Measurements from ENCODE around the gene SELPLG. TPM values are rescaled to one million over a fixed set of nuclear protein-coding genes. Genes with fewer than 3 reads are reported as not detected.
A peak's percentile ranks its signal among the peaks of the same experiment; 100 is the strongest.
"Not testable (repeated sequence)": the region's sequence is repeated elsewhere in the genome, so short reads cannot be mapped to it uniquely, and the experiment has no call there.

SELPLG gene
- total RNA-seq, 4 donors from 2014 or later, result 2.5 to 10.1 (median 5.6) TPM

DNA sequence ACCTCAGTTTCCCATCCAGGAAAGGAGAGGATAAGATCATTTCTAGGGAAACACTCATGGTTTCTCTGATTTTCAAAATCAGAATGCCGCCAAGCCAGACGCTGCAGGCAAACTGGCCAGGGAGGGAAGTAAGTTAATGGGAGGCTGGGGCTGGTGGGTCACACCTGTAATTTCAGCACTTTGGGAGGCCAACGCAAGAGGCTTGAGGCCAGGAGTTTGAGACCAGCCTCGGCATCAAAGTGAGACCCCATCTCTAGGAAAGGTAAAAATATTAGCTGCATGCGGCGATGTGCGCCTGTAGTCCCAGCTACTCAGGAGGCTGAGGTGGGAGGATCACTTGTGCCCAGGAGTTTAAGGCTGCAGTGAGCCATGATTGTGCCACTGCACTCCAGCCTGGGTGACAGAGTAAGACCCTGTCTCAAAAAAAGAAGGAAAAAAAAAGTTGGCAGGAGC, 587 bp downstream of the SELPLG start:
- 69 to 79% methylated on average over 5 to 7 of the region's 7 CpGs for WGBS, 2 donors
- Histone ChIP-seq H3K27ac (peak overlapping the region; percentile 54 to 85 (median 70)), H3K36me3 (no peaks in the 10 kb centered on the region), H3K9me3 (no peaks in the 10 kb centered on the region), H3K4me1 (peaks cover 21 to 67% (median 51%) of the 10 kb centered on the region in 3 donors), H3K27me3 (peaks cover 0 to 18% (median 0%) of the 10 kb centered on the region in 4 donors), H3K4me3 (peak overlapping the region; percentile 12 to 56 (median 34))
- DNase-seq, result no peak
- intact Hi-C loops (cut with DNase I), result no loop called here
- no peak for TF ChIP-seq POLR2A (IDR thresholded peaks at IDR 0.05)
- TF ChIP-seq, protein P1, sequence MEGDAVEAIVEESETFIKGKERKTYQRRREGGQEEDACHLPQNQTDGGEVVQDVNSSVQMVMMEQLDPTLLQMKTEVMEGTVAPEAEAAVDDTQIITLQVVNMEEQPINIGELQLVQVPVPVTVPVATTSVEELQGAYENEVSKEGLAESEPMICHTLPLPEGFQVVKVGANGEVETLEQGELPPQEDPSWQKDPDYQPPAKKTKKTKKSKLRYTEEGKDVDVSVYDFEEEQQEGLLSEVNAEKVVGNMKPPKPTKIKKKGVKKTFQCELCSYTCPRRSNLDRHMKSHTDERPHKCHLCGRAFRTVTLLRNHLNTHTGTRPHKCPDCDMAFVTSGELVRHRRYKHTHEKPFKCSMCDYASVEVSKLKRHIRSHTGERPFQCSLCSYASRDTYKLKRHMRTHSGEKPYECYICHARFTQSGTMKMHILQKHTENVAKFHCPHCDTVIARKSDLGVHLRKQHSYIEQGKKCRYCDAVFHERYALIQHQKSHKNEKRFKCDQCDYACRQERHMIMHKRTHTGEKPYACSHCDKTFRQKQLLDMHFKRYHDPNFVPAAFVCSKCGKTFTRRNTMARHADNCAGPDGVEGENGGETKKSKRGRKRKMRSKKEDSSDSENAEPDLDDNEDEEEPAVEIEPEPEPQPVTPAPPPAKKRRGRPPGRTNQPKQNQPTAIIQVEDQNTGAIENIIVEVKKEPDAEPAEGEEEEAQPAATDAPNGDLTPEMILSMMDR (IDR thresholded peaks at IDR 0.05), result no peak

DNA sequence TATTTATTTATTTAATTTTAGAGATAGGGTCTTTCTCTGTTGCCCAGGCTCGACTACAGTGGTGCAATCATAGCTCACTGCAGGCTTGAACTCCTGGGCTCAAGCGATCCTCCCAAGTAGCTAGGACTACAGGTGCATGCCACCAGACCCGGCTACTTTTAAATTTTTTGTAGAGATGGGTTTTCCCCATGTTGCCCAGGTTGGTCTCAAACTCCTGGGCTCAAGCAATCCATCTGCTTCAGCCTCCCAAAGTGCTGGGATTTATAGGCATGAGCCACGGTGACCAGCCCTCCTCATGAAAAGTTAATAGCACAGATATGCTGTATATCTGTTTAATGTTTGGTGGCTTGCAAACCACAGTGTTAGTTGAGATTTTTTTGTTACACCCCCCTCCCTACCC, 2.4 kb downstream of the SELPLG start:
- DNase-seq; H3K9me3 ChIP-seq; intact Hi-C loops (cut with DNase I); H3K36me3 ChIP-seq: not testable (repeated sequence)
- Histone ChIP-seq H3K27ac (peak overlapping the region in 2 of 4 donors; percentile 75 to 79), H3K4me1 (peaks cover 19 to 61% (median 48%) of the 10 kb centered on the region in 3 donors), H3K4me3 (peak overlapping the region in 2 of 4 donors; percentile 39 to 56), H3K27me3 (peaks cover 0 to 18% (median 0%) of the 10 kb centered on the region in 4 donors)
- WGBS, 2 donors, result 92 to 95% methylated on average over 4 of the region's 4 CpGs

DNA sequence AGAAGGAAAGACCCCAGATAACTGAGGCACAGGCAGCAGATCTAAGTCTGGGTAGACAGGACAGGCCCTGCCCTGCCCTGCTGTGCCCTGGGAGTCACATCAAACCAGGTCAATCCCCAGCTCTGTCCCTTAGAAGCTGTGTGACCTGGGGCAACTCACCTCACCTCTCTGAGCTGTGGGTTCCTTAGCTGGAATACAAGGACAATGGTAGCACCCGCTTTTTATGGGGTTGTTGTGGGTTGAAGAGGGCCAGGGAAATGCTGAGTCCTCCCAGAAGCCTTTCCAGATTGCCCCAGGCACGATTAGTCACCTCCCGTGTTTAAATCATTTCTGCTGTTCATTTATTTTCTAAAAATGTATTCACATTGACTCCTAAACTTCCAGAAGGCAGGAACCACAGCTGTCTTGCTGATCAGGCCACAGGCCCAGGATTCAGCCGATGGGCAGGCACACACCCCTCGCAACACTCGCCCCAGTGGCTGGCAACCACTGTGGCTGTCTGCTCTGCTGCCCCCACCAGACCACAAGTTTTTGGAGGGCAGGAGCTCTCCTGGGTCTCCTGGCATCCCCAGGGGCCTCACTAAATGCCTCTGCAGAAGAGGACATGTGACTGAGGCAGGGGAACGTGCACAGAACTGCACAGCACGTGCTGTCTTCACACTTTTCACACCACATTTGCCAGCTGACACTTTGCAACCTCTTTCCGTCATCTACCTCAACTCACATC, 3.0 kb downstream of the SELPLG start:
- Histone ChIP-seq H3K27ac (peak overlapping the region in 3 of 4 donors; percentile 58 to 84 (median 71)), H3K9me3 (no peaks in the 10 kb centered on the region), H3K4me1 (peaks cover 19 to 54% (median 43%) of the 10 kb centered on the region in 3 donors), H3K36me3 (no peaks in the 10 kb centered on the region), H3K27me3 (peaks cover 0 to 18% (median 0%) of the 10 kb centered on the region in 4 donors), H3K4me3 (peak overlapping the region in 1 of 4 donors; percentile 24)
- 38 to 45% methylated on average over 8 to 9 of the region's 9 CpGs for WGBS, 2 donors
- intact Hi-C loops (cut with DNase I), result no loop called here
- TF ChIP-seq POLR2A (IDR thresholded peaks at IDR 0.05), result no peak
- TF ChIP-seq, protein P1 (IDR thresholded peaks at IDR 0.05), result no peak
- DNase-seq, result no peak

DNA sequence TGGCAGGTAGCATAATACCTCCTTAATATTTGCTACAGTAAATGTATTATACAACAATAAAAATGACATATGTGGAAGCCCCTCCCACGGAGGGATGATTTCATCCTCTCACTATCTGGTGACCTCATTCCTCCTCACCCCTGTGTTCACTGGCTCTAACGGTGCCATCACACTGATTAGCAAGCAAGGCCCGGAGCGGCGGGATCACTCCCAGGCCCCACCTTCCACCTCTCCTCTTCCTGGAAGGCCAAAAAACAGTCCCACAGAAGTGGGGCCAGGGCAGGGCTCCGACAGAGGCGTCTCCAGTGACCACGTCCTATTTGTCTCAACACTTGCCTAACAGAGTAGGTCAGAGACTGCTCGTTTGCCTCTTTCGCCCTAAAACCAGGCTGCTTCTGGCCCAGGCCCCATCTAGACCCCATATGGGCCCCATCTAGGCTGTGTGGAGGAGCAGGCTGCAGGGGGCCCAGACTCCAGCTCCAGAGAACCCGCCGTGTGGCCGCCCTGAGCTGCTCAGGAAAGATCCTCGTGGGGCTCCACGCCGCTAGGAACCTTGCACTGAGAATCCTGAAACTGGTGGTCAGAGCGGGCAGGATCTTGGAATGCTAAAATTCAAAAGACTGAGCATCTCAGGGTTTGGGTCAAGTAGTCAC, 3.7 kb downstream of the SELPLG start:
- peaks cover 19 to 48% (median 36%) of the 10 kb centered on the region in 3 donors for H3K4me1 ChIP-seq
- H3K36me3 ChIP-seq, result no peaks in the 10 kb centered on the region
- H3K27ac ChIP-seq, result peak overlapping the region; percentile 58 to 84 (median 66)
- H3K27me3 ChIP-seq, result peaks cover 0 to 14% (median 0%) of the 10 kb centered on the region in 4 donors
- peak overlapping the region in 1 of 4 donors; percentile 24 for H3K4me3 ChIP-seq
- H3K9me3 ChIP-seq, result no peaks in the 10 kb centered on the region
- DNase-seq, result no peak
- WGBS, 2 donors, result 15 to 22% methylated on average over 8 to 9 of the region's 17 CpGs
- intact Hi-C loops (cut with DNase I), result no loop called here
- TF ChIP-seq, protein P1 (IDR thresholded peaks at IDR 0.05), result no peak
- peak in 1 of 4 donors; percentile 21 for TF ChIP-seq POLR2A (IDR thresholded peaks at IDR 0.05)

DNA sequence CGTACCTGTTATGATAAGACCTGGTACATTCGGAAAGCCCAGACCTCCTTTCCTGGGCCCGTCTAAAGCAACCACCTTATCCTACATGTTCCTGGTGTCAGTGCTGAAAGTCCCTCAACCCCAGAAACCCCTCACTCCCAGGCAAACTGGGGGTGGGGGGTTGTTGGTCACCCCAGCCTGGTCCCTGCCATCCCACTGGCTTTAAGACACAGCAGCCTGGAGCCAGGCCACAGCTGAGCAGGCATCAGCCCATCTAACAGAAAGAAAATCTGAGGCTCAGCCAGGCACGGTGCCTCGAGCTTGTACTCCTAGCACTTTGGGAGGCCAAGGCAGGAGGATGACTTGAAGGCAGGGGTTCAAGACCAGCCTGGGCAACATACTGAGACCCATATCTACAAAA, 4.5 kb downstream of the SELPLG start:
- peak overlapping the region; percentile 58 to 84 (median 66) for H3K27ac ChIP-seq

More for the DNA sequence above, 4.5 kb downstream of the SELPLG start:
- Histone ChIP-seq H3K4me3 (peak overlapping the region in 2 of 4 donors; percentile 24 to 51), H3K4me1 (peaks cover 19 to 47% (median 34%) of the 10 kb centered on the region in 3 donors), H3K36me3 (no peaks in the 10 kb centered on the region), H3K27me3 (peaks cover 0 to 8% (median 0%) of the 10 kb centered on the region in 4 donors), H3K9me3 (no peaks in the 10 kb centered on the region)
- intact Hi-C loops (cut with DNase I), result no loop called here
- DNase-seq, result no peak
- WGBS, 2 donors, result 78 to 85% methylated on average over 4 to 5 of the region's 5 CpGs
- TF ChIP-seq POLR2A (IDR thresholded peaks at IDR 0.05), result peak in 1 of 4 donors; percentile 9
- TF ChIP-seq, protein P1 (IDR thresholded peaks at IDR 0.05), result no peak
